AG09309 (cell line): ENCODE measurements around the gene CCDC124.

Experiments
- DNase-seq: peaks from one replicate; pipeline ENCODE4 v3.0.0-alpha.2; 2010; ENCODE audit warnings: low read depth
- H3K4me3 ChIP-seq: 2 replicates; pipeline ENCODE4 v1.5.1; 2011; ENCODE audit warnings: mild to moderate bottlenecking, low read depth, low read length, moderate library complexity; ENCODE audit not compliant: control insufficient read depth
- CTCF ChIP-seq: IDR thresholded peaks from 2 replicates; pipeline ENCODE4 v1.5.1; 2011; ENCODE audit warnings: mild to moderate bottlenecking, low read depth, low read length, inconsistent platforms; ENCODE audit not compliant: insufficient read depth, control insufficient read depth; ENCODE audit errors: missing control alignments

Gene CCDC124

DNA sequence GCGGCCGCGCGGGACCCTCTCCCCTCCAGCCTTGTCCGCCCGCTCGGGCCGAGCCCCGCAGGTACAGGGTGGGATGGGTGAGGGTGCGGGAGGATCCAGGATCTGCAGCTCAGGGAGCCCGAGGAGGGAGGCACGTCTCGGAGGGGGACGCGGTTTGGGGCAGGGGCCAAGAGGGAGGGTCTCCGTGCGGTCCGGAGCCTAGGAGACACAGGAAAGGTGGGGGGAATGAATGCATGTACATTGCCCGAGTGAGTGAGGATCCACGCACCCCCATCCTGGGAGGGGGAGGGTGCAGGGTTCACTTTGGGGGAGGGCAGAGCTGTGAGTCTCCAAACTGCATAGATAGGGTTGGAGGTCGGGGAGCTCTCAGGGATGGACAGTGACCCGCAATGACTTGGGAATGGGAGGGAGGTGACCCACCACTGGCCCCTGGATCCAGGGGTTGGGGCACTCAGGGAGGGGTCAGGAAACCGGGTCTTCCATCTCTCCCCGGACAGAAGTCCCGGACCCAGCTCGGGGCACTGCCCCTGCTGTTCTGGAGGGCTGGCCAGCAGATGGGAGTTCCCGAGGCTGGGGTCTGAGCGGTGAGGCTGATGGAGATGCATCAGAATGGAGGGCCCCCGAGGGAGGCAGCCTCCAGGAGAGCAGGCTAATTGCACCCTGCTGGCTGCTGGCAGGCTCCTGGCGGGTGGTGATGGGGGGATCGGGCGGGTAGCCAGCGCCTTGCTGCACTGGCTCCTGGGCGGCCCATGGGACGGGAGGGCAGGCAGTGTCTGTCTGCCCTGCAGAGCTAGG lies 34.6 kb downstream of the CCDC124 start:
- DNase-seq, result no peak
- TF ChIP-seq CTCF, result no peak
- no peak overlapping the region for H3K4me3 ChIP-seq

GRCh38 chr19:17968362-17968761 lies 35.5 kb downstream of the CCDC124 start:
- H3K4me3 ChIP-seq, result no peak overlapping the region
- no peak for DNase-seq
- TF ChIP-seq CTCF, result no peak

GRCh38 chr19:17969096-17969792 lies 36.4 kb downstream of the CCDC124 start:
- no peak for DNase-seq
- H3K4me3 ChIP-seq, result no peak overlapping the region
- TF ChIP-seq CTCF, result no peak

DNA sequence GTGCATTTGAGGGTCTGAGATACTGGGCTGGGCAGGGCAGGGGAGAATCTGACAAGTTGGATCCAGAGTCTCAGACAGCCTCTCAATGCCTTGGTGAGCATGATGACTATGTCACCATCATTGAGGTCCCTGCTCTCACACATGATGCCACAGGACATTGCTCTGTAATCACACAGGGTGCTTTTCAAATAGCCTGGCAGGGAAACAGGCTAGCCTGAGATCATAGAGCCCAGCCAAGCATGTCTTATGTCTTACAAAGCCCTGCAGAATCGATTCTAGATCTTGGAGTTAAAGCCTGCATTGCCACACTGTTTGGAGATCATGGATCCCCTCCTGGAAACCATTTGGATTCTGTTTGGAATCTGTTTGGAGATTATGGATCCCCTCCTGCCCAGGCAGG lies 39.4 kb downstream of the CCDC124 start:
- TF ChIP-seq CTCF, result no peak
- H3K4me3 ChIP-seq, result no peak overlapping the region
- DNase-seq, result no peak

DNA sequence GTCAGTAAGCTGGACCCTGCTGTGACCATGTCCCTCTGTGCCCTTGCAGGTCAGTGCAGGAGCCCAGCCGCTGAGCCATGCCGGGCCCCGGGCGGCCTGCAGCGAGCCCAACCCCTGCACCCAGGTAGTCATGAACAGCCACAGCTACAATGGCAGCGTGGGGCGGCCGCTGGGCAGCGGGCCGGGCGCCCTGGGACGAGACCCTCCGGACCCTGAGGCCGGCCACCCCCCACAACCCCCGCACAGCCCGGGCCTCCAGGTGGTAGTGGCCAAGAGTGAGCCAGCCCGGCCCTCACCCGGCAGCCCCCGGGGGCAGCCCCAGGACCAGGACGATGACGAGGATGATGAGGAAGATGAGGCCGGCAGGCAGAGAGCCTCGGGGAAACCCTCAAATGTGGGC lies 40.9 kb downstream of the CCDC124 start:
- no peak overlapping the region for H3K4me3 ChIP-seq
- DNase-seq, result no peak

DNA sequence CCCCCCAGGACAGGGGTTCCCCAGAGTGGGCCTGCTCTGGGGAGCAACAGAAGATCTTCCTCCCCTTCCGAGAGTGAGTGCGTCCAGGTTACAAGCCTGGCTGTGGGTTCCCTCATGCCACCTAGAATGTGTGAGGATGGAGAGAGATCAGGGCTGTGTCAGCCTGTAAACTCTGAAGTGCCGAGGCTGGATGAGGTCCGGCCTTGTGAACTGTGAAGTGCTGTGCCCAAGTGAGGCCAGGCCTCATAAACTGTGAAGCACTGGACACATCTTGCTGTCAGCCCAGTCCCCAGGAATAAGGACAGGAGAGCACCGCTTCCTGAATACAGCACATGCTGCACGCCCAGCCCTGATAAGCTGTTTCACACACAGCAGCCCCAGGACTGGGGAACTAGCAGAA lies 41.7 kb downstream of the CCDC124 start:
- H3K4me3 ChIP-seq, result no peak overlapping the region
- no peak for TF ChIP-seq CTCF
- no peak for DNase-seq

More for the DNA sequence above, 40.9 kb downstream of the CCDC124 start:
- TF ChIP-seq CTCF, result no peak

- no peak for TF ChIP-seq CTCF
- no peak overlapping the region for H3K4me3 ChIP-seq
- no peak for DNase-seq
These were observed 42.2 kb downstream of the CCDC124 start for GRCh38 chr19:17975032-17975431.
